Left kidney (tissue), 8 donors: ENCODE results near the gene ZNF425. TPM values are rescaled to one million over a fixed set of nuclear protein-coding genes. Genes with fewer than 3 reads are reported as not detected.
"Not testable (repeated sequence)": the region's sequence is repeated elsewhere in the genome, so short reads cannot be mapped to it uniquely, and the experiment has no call there.

ENCODE experiments used
- DNase-seq: peaks from one replicate; pipeline ENCODE4 v3.0.0-alpha.2; 2013
- long read RNA-seq, 8 donors: transcript quantifications; one replicate each; lab custom pipeline, GENCODE V29; 2026
- polyA plus RNA-seq: library from polyadenylated mRNA; unstranded; fragments of 120-200 nt; gene quantifications from one replicate; pipeline ENCODE4 v1.2.1, GENCODE V29; 2013; ENCODE audit not compliant: insufficient read length

The ZNF425 gene, protein sequence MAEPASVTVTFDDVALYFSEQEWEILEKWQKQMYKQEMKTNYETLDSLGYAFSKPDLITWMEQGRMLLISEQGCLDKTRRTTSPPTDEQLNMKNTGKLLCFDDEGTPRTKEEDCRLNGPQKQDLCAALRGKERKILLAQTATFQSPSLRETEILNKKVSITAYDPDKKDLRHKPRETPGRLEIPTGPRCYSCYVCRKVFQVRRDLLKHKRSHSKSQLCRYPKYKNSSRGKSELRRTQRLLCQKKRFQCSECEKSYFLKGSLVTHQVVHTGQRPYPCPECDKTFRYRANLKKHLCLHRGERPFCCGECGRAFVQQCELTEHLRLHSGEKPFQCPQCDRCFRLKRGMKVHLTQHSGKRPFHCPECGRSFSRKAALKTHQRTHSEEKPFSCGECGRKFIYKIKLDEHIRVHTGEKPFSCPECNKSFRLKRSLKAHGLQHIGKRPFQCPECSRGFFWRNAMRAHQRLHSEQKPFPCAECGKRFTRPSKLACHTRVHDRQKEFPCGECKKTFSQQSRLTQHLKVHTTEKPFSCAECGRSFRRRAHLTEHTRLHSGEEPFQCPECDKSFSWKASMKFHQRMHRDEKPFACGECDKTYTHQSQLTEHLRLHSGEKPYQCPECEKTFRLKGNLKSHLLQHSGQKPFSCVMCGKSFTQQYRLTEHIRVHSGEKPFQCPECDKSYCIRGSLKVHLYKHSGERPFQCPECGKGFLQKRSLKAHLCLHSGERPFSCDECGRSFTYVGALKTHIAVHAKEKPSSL
- polyA plus RNA-seq, result 8.6 TPM
- long read RNA-seq, donor 1, partial matches to known transcripts, result 6 of 8 reads
- long read RNA-seq, donor 1, other reads (novel, unspliced or antisense), result 0 of 8 reads
- long read RNA-seq, donor 2, partial matches to known transcripts, result 0 of 2 reads
- long read RNA-seq, donor 2, other reads (novel, unspliced or antisense), result 0 of 2 reads
- long read RNA-seq, donor 3, partial matches to known transcripts, result 0 of 1 reads
- long read RNA-seq, donor 3, other reads (novel, unspliced or antisense), result 0 of 1 reads
- long read RNA-seq, donor 4, result 0 reads
- long read RNA-seq, donor 5, partial matches to known transcripts, result 0 of 1 reads
- long read RNA-seq, donor 5, other reads (novel, unspliced or antisense), result 0 of 1 reads
- long read RNA-seq, donor 6, partial matches to known transcripts, result 0 of 1 reads
- long read RNA-seq, donor 6, other reads (novel, unspliced or antisense), result 0 of 1 reads
- long read RNA-seq, donor 7, partial matches to known transcripts, result 0 of 1 reads
- long read RNA-seq, donor 7, other reads (novel, unspliced or antisense), result 0 of 1 reads
- long read RNA-seq, donor 8, partial matches to known transcripts, result 0 of 1 reads
- long read RNA-seq, donor 8, other reads (novel, unspliced or antisense), result 0 of 1 reads

DNA sequence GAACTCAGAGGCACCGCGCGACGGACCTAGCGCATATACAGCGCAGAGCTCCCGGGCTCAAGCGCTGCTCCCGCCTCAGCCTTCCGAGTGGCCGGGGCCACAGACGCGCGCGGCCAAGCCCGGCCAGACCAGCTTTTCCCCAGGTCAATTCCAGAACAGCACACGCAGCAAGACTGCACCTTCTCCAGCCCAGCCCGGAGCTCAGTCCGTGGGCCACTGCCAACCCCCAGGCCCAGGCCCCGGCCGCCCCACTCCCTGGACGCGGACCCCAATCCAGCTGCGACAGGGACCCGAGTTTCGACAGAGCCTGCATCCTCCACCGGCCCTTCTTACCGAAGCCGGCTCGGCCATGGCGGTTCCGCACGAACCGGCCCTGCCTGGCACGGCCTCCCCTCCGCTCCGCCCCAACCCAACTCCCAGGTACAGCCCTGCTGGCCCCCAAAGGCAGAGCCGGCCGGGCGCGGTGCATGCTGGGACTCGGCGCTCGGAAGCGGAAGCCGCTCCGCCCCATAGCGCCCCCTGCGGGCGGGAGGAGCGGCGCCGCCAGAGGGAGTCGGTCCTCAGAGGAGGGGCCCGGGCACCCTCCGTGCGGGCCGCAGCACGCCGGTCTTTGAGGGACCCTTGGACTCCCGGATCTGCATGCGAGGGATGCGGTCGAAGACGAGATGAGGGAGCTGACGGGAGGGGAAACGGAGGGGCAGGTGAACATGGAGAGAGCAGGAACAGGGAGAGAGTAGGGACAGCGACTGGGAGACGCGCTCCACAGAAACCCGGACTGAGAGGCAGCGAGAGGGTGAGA, at the start of gene ZNF425:
Gene ZNF425, minus strand, starts transcription at position 462 of the 799 bp plus-strand sequence. Its CDS starts 111 bp downstream, at position 351.
- peak; percentile 95 for DNase-seq

DNA sequence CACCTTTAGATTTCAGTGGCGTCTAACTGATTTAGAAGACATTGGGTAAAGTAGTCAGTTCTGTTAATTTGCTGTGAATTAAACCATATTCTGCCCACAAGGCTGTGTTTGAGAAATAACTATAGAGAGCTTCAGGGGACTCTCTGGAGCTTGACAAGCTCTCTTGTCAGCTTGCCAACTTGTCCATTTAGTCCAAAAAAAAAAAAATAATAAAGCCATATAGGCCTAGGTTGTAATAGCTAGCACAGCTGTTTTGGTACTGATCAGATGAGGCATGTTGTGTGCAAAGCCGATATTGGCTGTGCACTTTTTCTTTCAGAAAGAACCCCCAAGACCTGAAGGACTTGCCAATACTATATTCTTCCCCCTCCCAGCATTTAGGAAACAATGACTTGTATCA, 49.0 kb upstream of the ZNF425 start:
- DNase-seq, result no peak

DNA sequence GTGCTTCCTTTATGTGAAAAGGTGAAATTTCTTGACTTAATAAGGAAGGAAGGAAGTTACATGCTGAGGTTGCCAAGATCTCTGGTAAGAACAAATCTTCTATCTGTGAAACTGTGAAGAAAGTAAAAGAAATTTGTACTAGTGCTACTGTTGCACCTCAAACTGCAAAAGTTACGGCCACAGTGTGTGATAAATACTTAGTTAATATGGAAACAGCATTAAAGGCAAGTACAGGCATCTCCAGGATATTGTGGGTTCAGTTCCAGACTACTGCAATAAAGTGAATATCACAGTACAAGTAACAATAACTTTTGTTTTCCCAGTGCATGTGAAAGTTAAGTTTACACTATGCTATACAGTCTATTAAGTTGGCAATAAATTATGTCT, 46.4 kb upstream of the ZNF425 start:
- no peak for DNase-seq

DNA sequence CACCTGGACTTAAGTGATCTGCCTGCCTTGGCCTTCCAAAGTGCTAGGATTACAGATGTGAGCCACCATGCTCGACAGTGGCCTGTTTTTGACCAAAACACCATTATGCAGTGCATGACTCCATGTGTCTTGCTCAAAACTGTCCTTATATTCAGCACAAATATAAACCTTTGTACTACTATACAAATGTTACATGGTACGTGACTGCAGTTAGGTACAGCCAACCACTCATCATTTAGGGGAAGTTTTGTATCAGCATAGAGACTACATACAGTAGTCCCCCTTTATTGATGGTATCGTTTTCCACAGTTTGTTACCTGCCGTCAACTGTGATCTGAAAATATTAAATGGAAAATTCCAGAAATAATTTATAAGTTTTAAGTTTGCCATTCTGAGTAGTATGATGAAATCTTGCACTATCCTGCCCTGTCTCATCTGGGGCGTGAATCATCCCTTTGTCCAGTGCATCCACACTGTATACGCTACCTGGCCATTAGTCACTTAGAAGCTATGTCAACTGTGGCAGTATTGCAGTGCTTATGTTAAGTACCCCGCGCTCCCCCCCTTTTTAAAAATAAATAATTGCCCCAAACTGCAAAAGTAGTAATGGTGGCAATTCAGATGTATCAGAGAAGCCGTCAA, 45.9 kb upstream of the ZNF425 start:
- DNase-seq, result no peak

DNA sequence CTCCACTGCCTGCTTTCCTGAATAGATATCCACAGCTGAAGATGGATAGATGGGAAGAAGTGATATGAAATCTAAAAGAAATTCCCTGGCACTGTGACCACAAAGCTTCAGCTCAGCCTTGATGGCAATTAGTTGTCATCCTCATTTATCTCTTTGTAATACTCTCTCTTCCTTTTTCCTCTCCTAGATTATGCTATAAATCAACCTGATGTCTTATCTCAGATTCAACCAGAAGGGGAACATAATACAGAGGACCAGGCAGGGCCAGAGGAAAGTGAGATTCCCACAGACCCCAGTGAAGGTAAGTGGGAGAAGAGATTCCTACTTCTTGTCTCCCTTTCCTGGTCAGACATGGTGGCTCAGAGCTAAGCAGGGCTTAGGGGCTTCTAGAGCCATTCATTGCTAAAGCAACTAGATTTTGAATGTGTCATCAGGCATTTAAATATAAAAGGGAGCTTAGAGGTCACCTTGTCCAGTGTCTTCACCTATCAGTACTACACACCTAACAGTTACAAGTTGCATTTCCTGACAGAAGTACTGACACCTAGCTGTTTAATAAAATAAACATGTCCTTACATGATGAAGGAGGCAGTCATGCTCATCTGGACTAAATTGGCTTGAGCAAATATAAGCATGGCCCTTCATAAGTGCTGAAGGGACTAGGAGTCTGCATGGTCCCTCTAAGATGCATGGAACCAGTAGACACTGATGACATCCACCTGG, 40.7 kb upstream of the ZNF425 start:
- DNase-seq, result no peak

DNA sequence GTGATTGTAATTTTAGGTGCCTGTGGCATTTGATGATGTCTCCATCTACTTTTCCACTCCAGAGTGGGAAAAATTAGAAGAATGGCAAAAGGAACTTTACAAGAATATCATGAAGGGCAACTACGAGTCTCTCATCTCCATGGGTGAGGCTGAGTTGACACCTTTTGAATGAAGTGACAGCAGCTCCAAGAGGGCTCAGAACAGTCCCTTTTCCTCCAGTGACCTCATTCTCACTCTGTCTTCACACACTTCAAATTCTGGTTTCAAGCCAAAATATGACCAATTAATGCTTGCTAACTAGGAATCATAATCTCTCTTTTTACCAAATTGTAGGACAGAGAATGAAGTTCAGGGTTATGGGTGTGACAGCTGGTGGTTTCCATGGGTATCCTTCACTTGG, 40.0 kb upstream of the ZNF425 start:
- no peak for DNase-seq

DNA sequence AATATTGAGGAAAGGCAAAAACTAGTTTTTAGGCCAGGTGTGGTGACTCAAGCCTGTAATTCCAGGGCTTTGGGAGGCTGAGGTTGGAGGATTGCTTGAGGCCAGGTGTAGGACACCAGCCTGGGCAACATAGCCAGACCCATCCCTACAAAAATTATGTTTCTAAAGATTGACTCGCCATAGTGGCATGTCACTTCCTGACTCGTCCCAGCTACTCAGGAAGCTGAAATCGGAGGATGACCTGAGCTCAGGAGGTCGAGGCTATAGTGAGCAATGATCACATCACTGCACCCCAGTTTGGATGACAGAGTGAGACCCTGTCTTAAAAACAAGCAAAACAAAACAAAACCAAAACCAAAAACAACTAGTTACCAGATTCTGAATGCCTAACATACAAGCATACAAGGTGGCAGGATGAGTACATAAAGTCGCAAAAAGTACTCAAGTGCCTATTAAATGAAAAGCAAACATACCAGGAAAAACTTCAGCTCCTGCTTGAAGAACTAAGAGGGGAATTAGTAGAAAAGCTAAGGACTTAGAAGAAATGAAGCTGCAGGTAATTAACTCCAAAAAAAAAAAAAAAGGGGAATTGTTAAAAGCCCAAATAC, 35.2 kb upstream of the ZNF425 start:
- no peak for DNase-seq

DNA sequence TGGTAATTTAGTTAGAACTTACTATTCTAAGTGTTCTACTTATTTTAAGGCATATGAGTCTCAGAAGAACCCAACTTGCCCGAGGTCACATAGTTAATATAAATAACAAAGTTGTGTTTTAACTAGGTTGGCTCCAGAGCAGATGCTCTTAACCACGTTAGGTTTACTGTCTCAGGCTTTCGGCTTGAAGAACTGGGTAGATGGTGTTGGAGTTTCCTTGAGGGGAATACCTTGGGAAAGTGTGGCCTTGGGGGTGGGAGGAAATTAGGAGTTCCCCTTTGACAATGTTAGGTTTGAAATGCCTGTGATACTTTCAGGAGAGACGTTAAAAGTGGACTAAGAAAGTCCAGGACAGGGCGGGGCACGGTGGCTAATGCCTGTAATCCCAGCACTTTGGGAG, 30.8 kb upstream of the ZNF425 start:
- no peak for DNase-seq

DNA sequence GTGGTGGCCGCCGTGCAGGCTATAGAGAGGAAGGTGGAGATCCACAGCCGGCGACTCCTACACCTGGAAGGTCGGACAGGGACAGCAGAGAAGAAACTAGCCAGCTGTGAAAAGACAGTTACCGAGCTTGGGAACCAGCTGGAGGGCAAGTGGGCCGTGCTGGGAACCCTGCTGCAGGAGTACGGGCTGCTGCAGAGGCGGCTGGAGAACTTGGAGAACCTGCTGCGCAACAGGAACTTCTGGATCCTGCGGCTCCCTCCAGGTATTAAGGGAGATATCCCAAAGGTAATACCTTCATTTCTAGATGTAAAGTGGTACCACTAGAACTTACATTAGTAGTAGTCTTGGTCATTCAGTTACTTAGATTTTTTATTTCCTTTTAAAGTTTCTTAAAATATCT, 27.9 kb upstream of the ZNF425 start:
- no peak for DNase-seq

DNA sequence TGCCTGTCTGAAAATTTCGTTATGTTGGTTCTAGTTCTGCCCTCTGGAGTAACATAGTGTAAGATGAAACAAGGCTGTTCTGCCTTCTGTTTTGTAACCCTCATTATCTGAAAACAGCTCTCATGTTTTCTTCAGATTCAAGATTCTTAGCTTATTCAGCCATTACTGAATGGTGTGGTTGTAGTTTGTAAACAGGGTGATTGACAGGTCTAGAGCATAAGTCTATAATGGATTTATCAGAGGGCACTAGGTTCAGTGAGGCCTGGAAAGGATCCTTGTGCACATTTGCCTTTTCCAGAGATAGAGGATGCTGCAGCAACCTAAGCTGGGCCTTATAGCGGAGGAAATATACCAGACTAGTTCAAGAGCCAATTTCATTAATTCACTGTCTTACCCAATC, 27.2 kb upstream of the ZNF425 start:
- no peak for DNase-seq

DNA sequence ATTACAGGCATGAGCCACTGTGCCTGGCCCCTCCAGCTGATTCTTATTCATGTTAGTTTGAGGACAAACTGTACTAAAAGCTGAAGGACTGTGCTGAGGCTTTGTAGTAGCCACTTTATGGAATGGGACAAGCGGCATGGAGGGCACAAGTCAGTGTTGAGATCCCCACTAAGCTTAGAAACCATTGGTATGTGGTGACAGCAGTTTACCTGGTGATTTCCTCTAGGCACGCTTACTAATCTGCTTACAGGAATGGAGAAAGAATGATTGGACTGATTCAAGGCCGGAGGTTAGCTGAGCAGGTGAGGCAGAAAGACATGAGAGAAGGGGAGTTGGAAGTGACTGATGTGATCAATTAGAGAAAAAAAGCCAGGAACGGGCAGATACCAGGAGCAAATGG, 24.9 kb upstream of the ZNF425 start:
- DNase-seq, result no peak

DNA sequence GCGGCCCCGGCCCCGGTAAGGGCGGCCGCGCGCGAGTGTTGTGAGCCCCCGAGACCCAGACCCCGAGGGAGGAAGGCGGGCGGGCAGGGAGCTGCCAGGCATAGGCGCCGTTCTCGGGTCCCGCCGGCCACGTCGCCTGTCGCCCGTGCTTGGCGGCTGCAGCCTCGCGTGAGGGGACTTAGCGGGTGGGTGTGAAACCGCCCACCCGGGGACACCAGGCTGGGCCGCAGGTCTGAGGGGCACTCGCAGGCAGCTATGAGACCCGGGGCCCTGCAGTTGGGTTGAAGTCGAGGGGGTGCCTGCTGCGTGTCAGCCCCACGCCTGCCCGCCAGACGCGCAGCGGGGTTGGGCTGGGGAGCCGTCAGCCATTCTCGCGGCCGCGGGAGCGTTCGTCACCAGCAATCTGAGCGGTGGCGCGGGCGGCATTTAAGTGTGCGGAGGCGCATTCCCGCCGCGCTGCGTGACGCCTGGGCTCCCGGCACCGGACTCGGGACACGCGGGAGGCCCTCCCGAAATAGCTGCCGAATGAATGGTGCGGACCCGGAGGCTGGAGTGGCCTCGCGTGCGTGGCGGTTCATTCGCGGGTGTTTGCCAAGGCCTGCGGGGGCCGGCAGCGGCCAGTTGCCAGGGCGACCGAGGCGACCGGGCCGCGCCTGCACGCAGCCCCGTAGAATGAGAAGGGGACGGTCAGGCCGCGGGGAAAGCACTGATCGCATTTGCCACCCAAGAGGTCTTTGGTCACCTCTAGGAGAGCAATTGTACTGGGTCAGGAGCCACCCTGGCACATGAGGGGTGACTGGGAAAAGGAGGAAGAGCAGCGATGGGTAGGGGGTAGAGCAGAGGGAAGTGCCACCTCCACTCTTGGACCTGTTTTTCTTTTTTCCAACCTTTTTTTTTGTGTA, 21.9 kb upstream of the ZNF425 start:
- peak; percentile 46 for DNase-seq

DNA sequence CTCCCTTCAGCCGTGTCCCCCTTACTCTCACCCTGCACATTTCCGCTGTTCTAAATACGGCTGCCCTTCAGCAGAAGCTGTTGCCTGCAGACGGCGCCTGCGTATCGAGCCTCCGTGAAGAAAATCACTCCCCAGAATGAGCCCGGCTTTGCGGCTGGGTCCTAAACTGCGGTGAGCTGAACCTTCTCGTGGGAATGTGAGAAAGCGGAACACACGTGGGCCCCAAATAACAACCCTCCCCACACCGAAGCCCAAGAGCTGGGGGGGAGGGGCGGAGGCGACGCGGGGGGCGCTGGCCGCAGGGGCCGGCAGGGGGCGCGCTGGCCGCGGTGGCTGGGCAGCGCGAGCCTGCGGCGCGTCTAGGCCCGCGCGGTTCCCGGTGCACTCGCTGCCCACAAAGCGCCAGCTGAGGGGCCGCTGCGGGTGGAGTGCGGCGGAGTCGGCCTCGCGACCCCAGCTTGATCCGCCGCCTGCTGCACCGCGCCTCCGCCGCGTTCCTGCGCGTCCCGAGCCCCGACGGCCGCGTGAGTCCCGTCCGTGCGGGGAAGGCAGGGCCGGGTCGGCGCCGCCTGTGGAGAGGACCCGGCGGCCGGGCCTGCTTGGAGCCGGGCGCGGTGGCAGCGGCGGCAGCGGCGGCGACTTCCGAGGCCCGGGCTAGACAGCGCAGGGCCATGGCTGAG, 21.1 kb upstream of the ZNF425 start, which contains the start of gene ZNF398:
Gene ZNF398, plus strand, starts transcription at position 382 of the 680 bp plus-strand sequence. Its CDS starts 290 bp downstream, at position 672.
- peak; percentile 78 for DNase-seq

DNA sequence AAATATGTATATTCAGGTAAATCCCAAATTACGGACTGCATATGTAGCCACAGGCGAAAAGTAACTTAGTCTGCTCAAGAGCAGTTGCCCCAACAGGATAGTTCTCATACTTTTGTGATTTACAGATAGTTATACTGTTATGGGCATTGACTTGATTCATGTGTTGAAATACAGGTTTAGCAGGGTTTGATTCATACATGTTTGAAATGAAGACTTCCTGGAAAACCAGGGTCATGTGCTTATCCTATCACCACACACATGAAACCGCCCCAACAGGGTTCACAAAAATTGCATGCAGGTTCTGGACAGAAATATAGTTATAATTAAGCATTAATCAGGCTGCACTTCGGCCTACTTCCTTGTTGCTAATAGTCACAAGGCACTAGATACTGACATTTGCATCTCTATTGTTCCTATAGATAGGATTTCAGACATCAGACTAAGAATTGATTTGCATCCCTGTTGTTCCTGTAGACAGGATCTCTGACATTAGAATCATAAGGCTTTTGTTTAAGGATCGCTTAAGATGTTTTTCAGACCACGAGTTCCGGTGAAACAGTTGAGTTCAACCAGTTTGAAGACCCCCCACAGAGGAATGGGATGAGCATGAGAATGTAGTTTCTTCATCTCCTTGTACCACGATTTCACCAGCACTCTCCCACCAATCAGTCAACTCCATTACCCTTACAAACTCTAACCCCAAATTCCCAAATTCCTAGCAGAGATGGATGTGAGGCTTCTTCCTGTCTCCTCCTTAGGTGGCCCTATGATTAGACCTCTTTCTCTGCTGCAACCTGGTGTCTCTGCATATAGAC, 19.1 kb upstream of the ZNF425 start:
- DNase-seq, result no peak

DNA sequence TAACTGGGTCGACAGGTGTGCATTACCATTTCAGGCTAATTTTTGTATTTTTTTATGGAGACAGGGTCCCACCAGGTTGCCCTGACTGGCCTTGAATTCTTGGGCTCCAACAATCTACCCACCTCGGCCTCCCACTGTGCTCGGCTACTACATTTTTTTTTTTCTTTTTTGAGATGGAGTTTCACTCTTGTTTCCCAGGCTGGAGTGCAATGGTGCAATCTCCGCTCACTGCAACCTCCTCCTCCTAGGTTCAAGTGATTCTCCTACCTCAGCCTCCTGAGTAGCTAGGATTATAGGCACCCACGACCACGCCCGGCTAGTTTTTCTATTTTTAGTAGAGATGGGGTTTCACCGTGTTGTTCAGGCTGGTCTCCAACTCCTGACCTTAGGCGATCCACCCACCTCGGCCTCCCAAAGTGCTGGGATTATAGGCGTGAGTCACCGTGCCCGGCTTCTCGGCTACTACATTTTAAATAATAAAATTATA, 18.4 kb upstream of the ZNF425 start:
- not testable (repeated sequence) for DNase-seq

DNA sequence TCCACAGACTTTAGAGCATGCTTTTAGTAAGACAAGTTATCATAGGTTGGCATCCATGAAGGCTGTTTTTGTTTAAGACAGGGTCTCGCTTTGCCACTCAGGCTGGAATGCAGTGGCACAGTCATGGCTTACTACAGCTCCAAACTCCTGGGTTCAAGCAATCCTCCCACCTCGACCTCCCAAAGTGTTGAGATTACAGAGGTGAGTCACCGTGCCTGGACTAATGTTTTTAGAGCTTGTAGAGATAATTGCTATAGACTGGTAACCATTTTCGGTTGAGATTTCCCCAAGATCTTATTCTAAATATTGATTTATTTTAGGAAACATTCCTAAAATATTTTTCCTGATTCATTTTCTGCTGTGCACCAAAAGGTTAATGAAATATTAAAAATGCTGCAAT, 15.8 kb upstream of the ZNF425 start:
- DNase-seq, result no peak

DNA sequence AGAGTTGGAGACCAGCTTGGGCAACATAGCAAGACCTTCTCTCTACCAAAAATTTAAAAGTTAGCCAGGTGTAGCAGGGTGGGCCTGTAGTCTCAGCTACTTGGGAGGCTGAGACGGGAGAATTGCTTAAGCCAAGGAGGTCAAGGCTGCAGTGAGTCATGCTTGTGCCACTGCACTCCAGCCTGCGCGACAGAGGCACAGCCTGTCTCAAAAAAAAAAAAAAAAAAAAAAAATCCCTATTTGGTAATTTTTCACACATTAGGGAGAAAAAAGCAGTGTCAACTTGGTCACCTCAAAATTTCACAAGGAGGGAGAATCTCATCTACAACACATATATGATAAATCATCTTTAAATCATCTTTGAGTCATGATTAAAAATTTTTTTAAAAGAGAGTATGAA, 14.7 kb upstream of the ZNF425 start:
- DNase-seq, result no peak
